ENCODE measurements around the gene SPAG4. TPM values are rescaled to one million over a fixed set of nuclear protein-coding genes. Genes with fewer than 3 reads are reported as not detected.

Gene SPAG4
- total RNA-seq, 1 experiment from 2014 or later: 0.67 TPM

GRCh38 chr20:35632539-35633115, 17.0 kb downstream of the SPAG4 start:
- Histone ChIP-seq H3K9me3 (ENCODE audit: low read depth, low read length, poor library complexity, severe bottlenecking) (no peaks in the 10 kb centered on the region), H3K4me3 (ENCODE audit: low read depth, low read length, poor library complexity, severe bottlenecking) (no peak overlapping the region), H3K27me3 (replicated peaks; ENCODE audit: insufficient read depth, low read depth, low read length, poor library complexity) (no peaks in the 10 kb centered on the region), H3K27ac (ENCODE audit: low read depth, low read length, poor library complexity, severe bottlenecking) (no peak overlapping the region), H3K36me3 (ENCODE audit: insufficient read depth, low read length, poor library complexity, severe bottlenecking) (peaks cover 37% of the 10 kb centered on the region), H3K4me1 (ENCODE audit: insufficient read depth, low read length, poor library complexity, severe bottlenecking) (no peaks in the 10 kb centered on the region)
- TF ChIP-seq EZH2 (IDR thresholded peaks at IDR 0.05; ENCODE audit: borderline replicate concordance, low read depth, low read length, poor library complexity, severe bottlenecking) (no peak), CTCF (conservative IDR thresholded peaks at IDR 0.05; ENCODE audit: low read depth, low read length) (no peak)
- DNase-seq (ENCODE audit: low spot score): no peak
- BruUV-seq (replicated peaks): no TSS peak
- CTCF ChIA-PET: no interaction called here
- POLR2A ChIA-PET (ENCODE audit: low non-redundant PET): no interaction called here
- intact Hi-C loops (cut with micrococcal nuclease; ENCODE audit: unreplicated experiment): no loop called here

GRCh38 chr20:35635652-35636051, 20.0 kb downstream of the SPAG4 start:
- H3K9me3 ChIP-seq (ENCODE audit: low read depth, low read length, poor library complexity, severe bottlenecking): no peaks in the 10 kb centered on the region
- H3K4me1 ChIP-seq (ENCODE audit: insufficient read depth, low read length, poor library complexity, severe bottlenecking): peaks cover 4% of the 10 kb centered on the region
- peaks cover 20% of the 10 kb centered on the region for H3K36me3 ChIP-seq (ENCODE audit: insufficient read depth, low read length, poor library complexity, severe bottlenecking)
- H3K27me3 ChIP-seq (replicated peaks; ENCODE audit: insufficient read depth, low read depth, low read length, poor library complexity): no peaks in the 10 kb centered on the region
- intact Hi-C loops (cut with micrococcal nuclease; ENCODE audit: unreplicated experiment): no loop called here
- no TSS peak for BruUV-seq (replicated peaks)
- CTCF ChIA-PET: no interaction called here
- no peak for DNase-seq (ENCODE audit: low spot score)
- no peak for TF ChIP-seq EZH2 (IDR thresholded peaks at IDR 0.05; ENCODE audit: borderline replicate concordance, low read depth, low read length, poor library complexity, severe bottlenecking)
- TF ChIP-seq CTCF (conservative IDR thresholded peaks at IDR 0.05; ENCODE audit: low read depth, low read length): no peak
- H3K4me3 ChIP-seq (ENCODE audit: low read depth, low read length, poor library complexity, severe bottlenecking): no peak overlapping the region
- H3K27ac ChIP-seq (ENCODE audit: low read depth, low read length, poor library complexity, severe bottlenecking): no peak overlapping the region
- POLR2A ChIA-PET (ENCODE audit: low non-redundant PET): no interaction called here

GRCh38 chr20:35636095-35636494, 20.5 kb downstream of the SPAG4 start:
- CTCF ChIA-PET: no interaction called here
- POLR2A ChIA-PET (ENCODE audit: low non-redundant PET): no interaction called here
- no peak for DNase-seq (ENCODE audit: low spot score)
- TF ChIP-seq CTCF (conservative IDR thresholded peaks at IDR 0.05; ENCODE audit: low read depth, low read length) (no peak), EZH2 (IDR thresholded peaks at IDR 0.05; ENCODE audit: borderline replicate concordance, low read depth, low read length, poor library complexity, severe bottlenecking) (no peak)
- no TSS peak for BruUV-seq (replicated peaks)
- Histone ChIP-seq H3K27ac (ENCODE audit: low read depth, low read length, poor library complexity, severe bottlenecking) (peak overlapping the region; percentile 5), H3K36me3 (ENCODE audit: insufficient read depth, low read length, poor library complexity, severe bottlenecking) (peaks cover 15% of the 10 kb centered on the region), H3K27me3 (replicated peaks; ENCODE audit: insufficient read depth, low read depth, low read length, poor library complexity) (no peaks in the 10 kb centered on the region), H3K4me1 (ENCODE audit: insufficient read depth, low read length, poor library complexity, severe bottlenecking) (peaks cover 7% of the 10 kb centered on the region), H3K9me3 (ENCODE audit: low read depth, low read length, poor library complexity, severe bottlenecking) (no peaks in the 10 kb centered on the region), H3K4me3 (ENCODE audit: low read depth, low read length, poor library complexity, severe bottlenecking) (no peak overlapping the region)
- intact Hi-C loops (cut with micrococcal nuclease; ENCODE audit: unreplicated experiment): no loop called here
